HL-60 (cell line): Measurements from ENCODE around the gene BLOC1S2.

Experiments
- DNase-seq, 2 experiments: peaks; one replicate each; pipeline ENCODE4 v3.0.0-alpha.2; 2010 to 2020; ENCODE audit warnings: low read depth in 1 of 2, low spot score in 1 of 2
- H3K27ac ChIP-seq: fragments of 250-450 bp; sonication (Bioruptor Pico); replicated peaks from 2 replicates; pipeline ENCODE4 v1.5.1; 2020; ENCODE audit warnings: mild to moderate bottlenecking, moderate library complexity
- H3K27me3 ChIP-seq: fragments of 250-450 bp; sonication (Bioruptor Pico); 2 replicates; pipeline ENCODE4 v1.5.1; 2021; ENCODE audit warnings: mild to moderate bottlenecking, moderate library complexity; ENCODE audit not compliant: insufficient read depth, poor library complexity, severe bottlenecking
- H3K4me3 ChIP-seq: replicated peaks from 2 replicates; pipeline ENCODE4 v1.5.1; 2011; ENCODE audit warnings: mild to moderate bottlenecking, control low read depth, low read length; ENCODE audit not compliant: insufficient read depth
- CTCF ChIP-seq: IDR thresholded peaks from one replicate; pipeline ENCODE4 v1.5.1; 2011; ENCODE audit warnings: low read length, control low read depth, inconsistent platforms; ENCODE audit not compliant: insufficient read depth
- GABPA ChIP-seq: IDR thresholded peaks from 2 replicates; pipeline ENCODE4 v1.6.1; 2012; ENCODE audit warnings: low read depth
- POLR2AphosphoS5 ChIP-seq: IDR thresholded peaks from 2 replicates; pipeline ENCODE4 v1.6.1; 2012; ENCODE audit warnings: low read depth
- REST ChIP-seq: IDR thresholded peaks from 2 replicates; pipeline ENCODE4 v1.6.1; 2012; ENCODE audit warnings: low read depth; ENCODE audit not compliant: insufficient replicate concordance
- SPI1 ChIP-seq: IDR thresholded peaks from 2 replicates; pipeline ENCODE4 v1.6.1; 2012; ENCODE audit warnings: low read depth, mild to moderate bottlenecking, borderline replicate concordance

Gene BLOC1S2

GRCh38 chr10:100327007-100327717 lies 40.7 kb upstream of the BLOC1S2 start:
- peak overlapping the region; percentile 68 for H3K27ac ChIP-seq
- no peak overlapping the region for H3K4me3 ChIP-seq
- no peaks in the 10 kb centered on the region for H3K27me3 ChIP-seq
- peak; percentile 62 to 94 for DNase-seq
- TF ChIP-seq CTCF, result no peak
- no peak for TF ChIP-seq REST
- peak; percentile 56 for TF ChIP-seq POLR2AphosphoS5
- no peak for TF ChIP-seq GABPA
- peak; percentile 85 for TF ChIP-seq SPI1

GRCh38 chr10:100325158-100325557 lies 38.7 kb upstream of the BLOC1S2 start:
- Histone ChIP-seq H3K27ac (no peak overlapping the region; the same call in 1 of the 2 replicates), H3K27me3 (no peaks in the 10 kb centered on the region), H3K4me3 (no peak overlapping the region)
- no peak for DNase-seq
- TF ChIP-seq GABPA (no peak), REST (peak; percentile 96)

- Histone ChIP-seq H3K27ac (no peak overlapping the region), H3K4me3 (no peak overlapping the region), H3K27me3 (no peaks in the 10 kb centered on the region)
- no peak for DNase-seq
- TF ChIP-seq SPI1 (no peak), POLR2AphosphoS5 (no peak), REST (no peak), CTCF (no peak), GABPA (no peak)
Observed at GRCh38 chr10:100319707-100320402, 33.4 kb upstream of the BLOC1S2 start.
